ENCODE measurements around the gene GALK2. TPM values are rescaled to one million over a fixed set of nuclear protein-coding genes. Genes with fewer than 3 reads are reported as not detected.

Gene GALK2
- total RNA-seq, 6 experiments from 2014 or later, result 17.5 to 24.7 (median 21.6) TPM

DNA sequence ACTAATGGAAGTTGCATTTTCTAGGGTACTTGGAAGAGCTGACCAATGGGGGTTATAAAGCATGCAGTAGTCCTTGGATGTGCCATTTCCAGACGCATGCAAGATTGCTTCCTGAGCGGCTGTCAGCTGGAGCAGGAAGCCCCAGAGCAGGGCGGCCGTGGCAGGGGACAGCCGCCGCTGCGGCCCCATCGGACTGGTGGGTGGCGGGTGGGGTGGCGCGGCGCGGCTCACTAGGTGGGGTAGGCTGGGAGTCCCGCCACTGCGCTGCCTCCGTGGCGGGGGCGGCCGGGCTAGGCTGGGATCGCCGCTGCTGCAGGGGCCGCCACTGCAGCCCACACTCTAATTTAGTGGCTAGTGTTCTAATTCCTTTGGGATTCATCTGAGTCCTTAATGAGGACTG is 196.4 kb downstream of the GALK2 start:
- Mint-ChIP-seq H3K27me3 (ENCODE audit: insufficient read depth) (no peaks in the 10 kb centered on the region), H3K4me3 (no peak overlapping the region), H3K9me3 (no peaks in the 10 kb centered on the region), H3K27ac (no peak overlapping the region), H3K36me3 (ENCODE audit: low read depth) (peaks cover 4% of the 10 kb centered on the region; the same call in 1 of the 2 replicates), H3K4me1 (ENCODE audit: low read depth) (no peaks in the 10 kb centered on the region)
- DNase-seq, result no peak
- TF ChIP-seq, protein P1, sequence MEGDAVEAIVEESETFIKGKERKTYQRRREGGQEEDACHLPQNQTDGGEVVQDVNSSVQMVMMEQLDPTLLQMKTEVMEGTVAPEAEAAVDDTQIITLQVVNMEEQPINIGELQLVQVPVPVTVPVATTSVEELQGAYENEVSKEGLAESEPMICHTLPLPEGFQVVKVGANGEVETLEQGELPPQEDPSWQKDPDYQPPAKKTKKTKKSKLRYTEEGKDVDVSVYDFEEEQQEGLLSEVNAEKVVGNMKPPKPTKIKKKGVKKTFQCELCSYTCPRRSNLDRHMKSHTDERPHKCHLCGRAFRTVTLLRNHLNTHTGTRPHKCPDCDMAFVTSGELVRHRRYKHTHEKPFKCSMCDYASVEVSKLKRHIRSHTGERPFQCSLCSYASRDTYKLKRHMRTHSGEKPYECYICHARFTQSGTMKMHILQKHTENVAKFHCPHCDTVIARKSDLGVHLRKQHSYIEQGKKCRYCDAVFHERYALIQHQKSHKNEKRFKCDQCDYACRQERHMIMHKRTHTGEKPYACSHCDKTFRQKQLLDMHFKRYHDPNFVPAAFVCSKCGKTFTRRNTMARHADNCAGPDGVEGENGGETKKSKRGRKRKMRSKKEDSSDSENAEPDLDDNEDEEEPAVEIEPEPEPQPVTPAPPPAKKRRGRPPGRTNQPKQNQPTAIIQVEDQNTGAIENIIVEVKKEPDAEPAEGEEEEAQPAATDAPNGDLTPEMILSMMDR (IDR thresholded peaks at IDR 0.05), result no peak

DNA sequence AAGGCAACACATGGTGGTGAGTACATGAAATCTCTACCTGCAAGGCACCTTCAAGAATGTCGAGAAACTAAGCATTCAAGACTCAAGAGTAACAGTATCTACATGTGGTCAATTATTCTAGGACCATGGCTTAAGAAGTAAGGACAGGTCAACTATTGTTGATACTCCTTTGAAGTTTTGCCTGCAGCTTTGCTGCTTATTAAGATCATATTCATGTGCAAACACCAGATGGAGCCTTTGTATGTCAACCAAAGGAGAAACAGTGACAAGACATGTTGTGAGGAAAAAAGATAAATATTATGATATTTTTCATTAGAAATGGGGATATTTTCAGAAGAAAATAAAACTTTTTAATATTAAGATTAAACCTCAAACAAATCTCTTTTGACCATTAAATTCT is 200.7 kb downstream of the GALK2 start:
- no peaks in the 10 kb centered on the region for H3K9me3 Mint-ChIP-seq
- peak; percentile 47 for DNase-seq
- H3K27me3 Mint-ChIP-seq (ENCODE audit: insufficient read depth), result no peaks in the 10 kb centered on the region
- TF ChIP-seq, protein P1 (IDR thresholded peaks at IDR 0.05), result peak; percentile 73
- H3K36me3 Mint-ChIP-seq (ENCODE audit: low read depth), result peaks cover 4% of the 10 kb centered on the region; the same call in 1 of the 2 replicates
- H3K4me1 Mint-ChIP-seq (ENCODE audit: low read depth), result no peaks in the 10 kb centered on the region
- H3K27ac Mint-ChIP-seq, result no peak overlapping the region
- no peak overlapping the region for H3K4me3 Mint-ChIP-seq

DNA sequence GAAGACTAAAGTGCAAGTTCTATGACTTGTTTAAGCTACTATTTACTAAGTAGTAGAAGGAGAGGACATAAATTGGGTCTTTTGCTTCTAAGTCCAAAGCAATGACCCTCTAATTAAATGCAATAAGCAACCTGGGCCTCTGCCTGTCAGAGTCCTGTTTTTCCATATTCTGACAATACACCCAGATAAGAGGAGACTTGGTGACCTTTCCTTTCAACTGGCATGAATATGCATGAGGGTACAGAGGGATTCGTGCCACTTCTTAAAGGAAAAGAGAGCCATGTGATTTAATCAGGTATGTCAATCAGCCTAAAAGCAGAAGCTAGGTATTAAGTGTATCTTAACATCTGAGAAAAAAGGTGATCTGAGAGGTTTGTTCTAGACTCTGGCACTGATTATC is 202.3 kb downstream of the GALK2 start:
- no peaks in the 10 kb centered on the region for H3K9me3 Mint-ChIP-seq
- no peak overlapping the region for H3K27ac Mint-ChIP-seq
- no peak overlapping the region for H3K4me3 Mint-ChIP-seq
- no peaks in the 10 kb centered on the region for H3K4me1 Mint-ChIP-seq (ENCODE audit: low read depth)
- H3K27me3 Mint-ChIP-seq (ENCODE audit: insufficient read depth), result no peaks in the 10 kb centered on the region
- TF ChIP-seq, protein P1 (IDR thresholded peaks at IDR 0.05), result no peak
- no peak for DNase-seq
- no peaks in the 10 kb centered on the region for H3K36me3 Mint-ChIP-seq (ENCODE audit: low read depth)

GRCh38 chr15:49379996-49380395 is 209.9 kb downstream of the GALK2 start:
- Mint-ChIP-seq H3K27me3 (ENCODE audit: insufficient read depth) (no peaks in the 10 kb centered on the region), H3K27ac (no peak overlapping the region), H3K4me3 (no peak overlapping the region), H3K36me3 (ENCODE audit: low read depth) (no peaks in the 10 kb centered on the region), H3K4me1 (ENCODE audit: low read depth) (peaks cover 20% of the 10 kb centered on the region), H3K9me3 (no peaks in the 10 kb centered on the region)
- no peak for DNase-seq
- TF ChIP-seq, protein P1 (IDR thresholded peaks at IDR 0.05), result no peak

- Mint-ChIP-seq H3K36me3 (ENCODE audit: low read depth) (no peaks in the 10 kb centered on the region), H3K4me1 (ENCODE audit: low read depth) (peaks cover 20% of the 10 kb centered on the region), H3K27me3 (ENCODE audit: insufficient read depth) (no peaks in the 10 kb centered on the region), H3K27ac (no peak overlapping the region), H3K9me3 (no peaks in the 10 kb centered on the region), H3K4me3 (no peak overlapping the region)
- TF ChIP-seq, protein P1 (IDR thresholded peaks at IDR 0.05), result no peak
- DNase-seq, result no peak
Measured at GRCh38 chr15:49380912-49381311, 210.9 kb downstream of the GALK2 start.

Small RNA genes lying within 50 kb of the gene (microRNA-seq; reads per million reads assigned to microRNA genes)
- gene MIR4716, result not detected

Other genes with a start within 250 kb of the GALK2 start
- 1 to 10 TPM; 2.1 to 4.2 (median 3.5) TPM for gene SHC4, start 206.3 kb upstream of the GALK2 start, total RNA-seq (2021; fragmentation: NEBNext Ultra II Directional; extraction: Animal tissue kit (Norgen Biotek cat#: 25700))
- 10 to 100 TPM; 46.2 to 57.6 (median 54.7) TPM for gene SECISBP2L, start 123.8 kb upstream of the GALK2 start, total RNA-seq (2021; fragmentation: NEBNext Ultra II Directional; extraction: Animal tissue kit (Norgen Biotek cat#: 25700))
- 100 to 1,000 TPM; 116 to 126 (median 122) TPM for gene COPS2, start 14.6 kb upstream of the GALK2 start, total RNA-seq (2021; fragmentation: NEBNext Ultra II Directional; extraction: Animal tissue kit (Norgen Biotek cat#: 25700))